Cardiac septum (tissue), 1 donor: ENCODE measurements around the gene MYO1E. TPM values are rescaled to one million over a fixed set of nuclear protein-coding genes. Genes with fewer than 3 reads are reported as not detected.
"Not testable (repeated sequence)": the region's sequence is repeated elsewhere in the genome, so short reads cannot be mapped to it uniquely, and the experiment has no call there.

Experiments used
- DNase-seq: peaks from one replicate; pipeline ENCODE4 v3.0.0-alpha.2; 2020; ENCODE audit warnings: low spot score
- intact Hi-C: fragments of 100-400 bp; cut with DNase I; formaldehyde crosslinking; loops from one replicate; pipeline ENCODE4 v1.14.0; 2022
- total RNA-seq: library from RNA; stranded (reverse); fragmentation: NEBNext Ultra II Directional; extraction: Animal tissue kit (Norgen Biotek cat#: 25700); gene quantifications from one replicate; pipeline ENCODE4 v1.2.1, GENCODE V29; 2021
- donor health status: DM: no; HTN: no; CAD: no.

MYO1E gene
- total RNA-seq, 1 donor from 2014 or later = 41.0 TPM

DNA sequence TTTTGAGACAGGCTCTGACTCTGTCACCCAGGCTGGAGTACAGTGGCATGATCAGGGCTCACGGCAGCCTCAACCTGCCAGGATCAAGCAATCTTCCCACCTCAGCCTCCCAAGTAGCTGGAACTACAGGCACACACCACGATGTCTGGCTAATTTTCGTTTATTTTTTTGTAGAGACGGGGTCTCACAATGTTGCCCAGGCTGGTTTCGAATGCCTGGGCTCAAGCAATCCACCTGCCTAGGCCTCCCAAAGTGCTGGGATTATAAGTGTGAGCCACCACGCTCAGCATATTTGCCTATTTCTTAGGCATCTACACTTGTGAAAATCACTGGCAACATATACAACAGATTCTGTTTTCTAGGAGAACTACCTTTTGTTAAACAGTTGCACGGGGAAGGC is 16.9 kb downstream of the MYO1E start:
- DNase-seq = no peak
- intact Hi-C loops = no loop called here

GRCh38 chr15:59354417-59355031 is 18.1 kb downstream of the MYO1E start:
- intact Hi-C loops = loop anchor here (5.0 kb wide), 1 partner anchor 62 kb away; no protein-coding TSS in a partner anchor
- DNase-seq = no peak

DNA sequence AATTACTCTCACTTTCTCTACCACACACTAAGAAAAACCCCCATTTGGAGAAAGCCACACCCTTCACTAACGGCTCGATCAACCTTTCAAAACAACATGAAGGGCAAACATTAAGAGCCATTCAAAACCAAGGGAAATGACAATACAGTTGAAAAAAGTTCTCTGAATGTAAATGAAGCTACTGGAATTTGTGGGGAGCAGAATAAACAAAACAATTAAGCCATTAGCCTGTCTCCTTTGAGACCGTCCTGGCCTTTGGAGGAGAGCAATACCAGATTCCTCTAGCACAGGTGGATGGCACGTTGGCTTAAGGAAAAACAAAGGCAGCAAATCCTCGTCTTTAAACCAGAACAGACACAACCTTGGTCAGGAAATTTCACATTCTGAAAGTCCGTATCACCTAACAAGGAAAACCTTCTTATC is 18.7 kb downstream of the MYO1E start:
- no peak for DNase-seq
- intact Hi-C loops = loop anchor here (5.0 kb wide), 1 partner anchor 62 kb away; no protein-coding TSS in a partner anchor

DNA sequence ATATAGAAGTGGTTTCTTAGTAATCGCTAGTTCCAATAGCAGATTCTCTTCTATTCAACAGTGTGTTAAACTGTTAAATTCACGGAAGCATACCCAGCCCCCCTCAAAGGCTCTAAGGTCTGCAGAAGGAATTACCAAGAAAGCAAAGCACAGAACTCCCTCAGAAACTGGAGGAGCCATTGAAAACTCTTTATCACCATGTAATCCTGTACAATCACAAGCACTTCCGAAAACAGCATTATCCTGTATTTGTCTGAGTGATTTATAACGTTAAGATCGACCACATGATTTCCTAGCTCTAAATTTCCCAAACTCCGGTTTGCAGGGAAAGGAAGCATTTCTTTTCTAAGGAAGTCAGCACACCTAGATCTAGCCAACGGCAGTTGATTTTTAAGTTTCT is 20.0 kb downstream of the MYO1E start:
- intact Hi-C loops = loop anchor here (5.0 kb wide), 1 partner anchor 60 kb away; no protein-coding TSS in a partner anchor
- DNase-seq = no peak

DNA sequence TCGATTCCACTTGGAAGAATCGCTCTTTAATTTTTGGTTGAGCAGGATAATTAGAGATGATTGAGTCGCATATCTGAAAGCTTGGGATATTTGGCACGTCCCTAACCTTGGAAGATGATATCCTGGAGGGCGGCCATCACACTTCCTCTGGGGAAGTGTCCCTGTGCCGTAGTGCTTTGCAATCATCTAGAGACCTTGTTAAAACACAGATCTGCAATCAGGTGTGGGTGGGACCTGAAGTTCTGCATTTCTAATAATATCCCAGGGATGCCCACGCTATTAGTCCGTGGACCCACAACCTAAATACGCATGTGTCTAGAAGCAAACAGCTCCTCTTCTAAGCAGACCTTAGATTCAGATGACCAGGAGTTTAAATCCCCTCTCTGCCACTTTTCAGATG is 20.5 kb downstream of the MYO1E start:
- no peak for DNase-seq
- intact Hi-C loops = loop anchor here (5.0 kb wide), 1 partner anchor 60 kb away; no protein-coding TSS in a partner anchor

DNA sequence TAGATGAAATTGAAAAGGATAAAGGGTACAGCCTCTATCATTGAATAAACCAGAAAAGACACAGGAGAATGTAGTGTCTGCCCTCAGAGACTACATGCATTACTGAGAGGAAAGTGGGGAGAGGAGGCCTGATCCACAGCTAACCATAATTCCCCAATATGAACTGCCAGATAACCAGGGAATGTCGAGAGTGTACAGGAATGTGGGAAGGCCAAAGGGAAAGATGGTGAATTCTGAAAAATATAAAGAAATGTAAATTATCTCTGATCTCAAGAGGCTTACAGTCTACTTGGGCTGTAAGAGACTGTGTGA is 22.3 kb downstream of the MYO1E start:
- DNase-seq = no peak
- intact Hi-C loops = loop anchor here (5.0 kb wide), 1 partner anchor 58 kb away; no protein-coding TSS in a partner anchor

- DNase-seq = peak; percentile 78
- intact Hi-C loops = loop anchor here (5.0 kb wide), 1 partner anchor 58 kb away; no protein-coding TSS in a partner anchor
Observed at GRCh38 chr15:59349680-59350420, 22.8 kb downstream of the MYO1E start.

- no peak for DNase-seq
- intact Hi-C loops = no loop called here
Observed at GRCh38 chr15:59347915-59348314, 24.8 kb downstream of the MYO1E start.

DNA sequence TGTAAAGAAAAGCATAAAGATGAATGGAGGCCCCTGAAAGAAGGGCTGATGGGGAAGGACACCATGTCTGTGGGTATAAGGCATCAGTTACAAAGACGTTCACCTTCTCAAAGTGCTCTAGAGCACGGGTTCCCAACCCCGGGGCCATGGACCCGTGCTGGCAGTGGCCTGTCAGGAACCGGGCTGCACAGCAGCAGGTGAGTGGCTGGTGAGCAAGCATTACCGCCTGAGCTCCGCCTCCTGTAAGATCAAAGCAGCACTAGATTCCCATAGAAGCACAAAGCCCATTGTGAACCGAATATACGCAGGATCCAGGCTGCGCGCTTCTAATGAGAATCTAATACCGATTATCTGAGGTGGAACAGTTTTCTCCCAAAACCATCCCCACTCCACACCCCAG is 25.7 kb downstream of the MYO1E start:
- no peak for DNase-seq
- intact Hi-C loops = no loop called here

DNA sequence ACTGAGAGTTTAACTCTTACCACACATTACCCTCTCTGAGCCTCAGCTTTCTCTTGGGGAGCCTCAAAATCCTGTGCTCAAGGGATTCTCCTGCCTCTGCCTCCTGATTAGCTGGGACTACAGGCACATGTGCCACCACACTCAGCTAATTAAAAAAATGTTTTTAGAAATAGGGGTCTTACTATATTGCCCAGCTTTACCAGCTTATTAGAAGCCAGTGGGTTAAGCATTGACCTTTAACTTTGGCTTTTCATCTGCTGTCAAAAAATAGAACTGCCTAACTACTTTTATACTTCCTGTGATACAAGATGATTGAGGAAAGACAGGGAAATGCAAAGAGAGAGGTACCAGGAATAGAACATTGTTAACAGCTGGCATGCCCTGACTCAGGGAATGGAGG is 27.3 kb downstream of the MYO1E start:
- no peak for DNase-seq
- intact Hi-C loops = no loop called here

GRCh38 chr15:59344311-59344710 is 28.4 kb downstream of the MYO1E start:
- intact Hi-C loops = no loop called here
- DNase-seq = no peak

GRCh38 chr15:59340325-59340724 is 32.3 kb downstream of the MYO1E start:
- DNase-seq = no peak
- intact Hi-C loops = no loop called here

DNA sequence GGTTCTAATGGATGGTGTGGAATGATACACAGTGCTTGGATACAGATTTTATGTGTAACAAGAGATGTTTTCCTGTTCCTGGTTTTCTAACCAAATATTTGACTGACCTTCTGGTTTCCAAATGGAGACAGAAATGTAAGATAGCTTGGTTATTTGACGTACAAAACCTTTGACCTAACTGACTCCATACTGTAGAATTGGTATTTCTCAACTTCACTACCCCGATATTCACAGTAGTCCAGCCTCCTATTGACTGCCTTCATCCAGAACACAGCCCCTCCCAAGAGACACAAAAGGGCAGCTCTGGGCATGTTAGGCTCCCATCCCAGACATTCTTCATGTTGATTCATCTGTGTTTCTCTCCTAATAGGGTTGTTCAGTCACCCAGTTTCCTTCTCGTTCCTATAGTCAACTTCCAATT is 33.4 kb downstream of the MYO1E start:
- intact Hi-C loops = no loop called here
- DNase-seq = no peak

DNA sequence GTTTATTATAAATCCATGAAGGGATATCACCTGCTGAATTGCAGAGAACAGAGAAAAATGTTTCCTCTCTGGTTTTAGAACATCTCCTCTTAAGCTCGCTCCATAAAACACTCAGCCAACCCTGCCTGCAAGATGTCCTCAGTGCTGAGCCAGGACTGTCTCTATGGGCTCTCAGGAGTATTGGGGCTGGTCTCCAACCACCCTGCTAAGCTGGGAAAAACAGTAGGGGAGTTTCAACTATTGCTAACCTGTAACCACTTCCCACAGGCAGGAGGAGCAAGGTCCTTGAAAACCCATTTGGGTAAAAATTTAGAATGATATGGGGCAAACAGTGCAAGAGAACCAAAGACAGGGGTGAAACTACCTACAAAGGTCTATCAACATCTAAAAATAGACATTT is 34.3 kb downstream of the MYO1E start:
- DNase-seq = no peak
- intact Hi-C loops = no loop called here

- intact Hi-C loops, DNase-seq: not testable (repeated sequence)
Observed at GRCh38 chr15:59336725-59337124, 35.9 kb downstream of the MYO1E start.

DNA sequence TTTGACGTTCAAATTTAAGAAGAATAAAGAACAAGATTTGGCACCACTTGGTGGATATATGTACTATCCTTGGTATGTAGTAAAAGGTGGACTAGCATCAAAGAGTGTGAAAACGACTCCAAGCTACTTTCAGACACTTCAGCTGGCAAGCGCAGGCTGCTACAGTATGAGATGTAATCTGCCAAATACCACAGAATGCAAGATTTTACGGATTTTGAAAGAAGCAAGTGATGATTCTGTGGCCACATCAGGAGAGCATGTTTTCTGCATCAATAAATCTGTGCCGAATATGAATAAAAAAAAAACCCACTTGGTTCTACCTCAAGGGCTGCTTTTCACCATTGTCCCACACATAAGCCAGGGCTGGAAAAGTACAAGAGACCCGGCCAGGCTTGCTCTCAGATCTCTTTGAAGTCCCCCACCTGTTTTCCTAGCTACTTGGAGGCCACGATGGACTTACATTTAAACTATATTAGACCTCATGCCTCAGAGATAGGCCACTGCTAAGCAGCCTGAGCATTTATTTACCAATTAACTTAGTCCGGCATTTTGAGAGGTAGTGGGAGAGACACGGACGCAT is 37.4 kb downstream of the MYO1E start:
- DNase-seq = no peak
- intact Hi-C loops = no loop called here

DNA sequence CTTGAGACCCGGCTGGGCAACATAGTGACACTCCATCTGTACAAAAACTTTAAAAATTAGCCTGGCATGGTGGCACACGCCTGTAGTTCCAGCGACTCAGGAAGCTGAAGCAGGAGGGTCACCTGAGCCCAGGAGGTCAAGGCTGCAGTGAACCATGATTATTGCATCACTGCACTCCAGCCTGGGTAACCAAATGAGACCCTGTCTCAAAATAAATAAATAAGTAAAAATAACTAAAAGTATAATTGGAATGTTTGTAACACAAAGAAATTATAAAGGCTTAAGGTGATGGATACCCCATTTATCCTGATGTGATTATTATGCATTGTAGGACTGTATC is 38.6 kb downstream of the MYO1E start:
- intact Hi-C loops = no loop called here
- no peak for DNase-seq

DNA sequence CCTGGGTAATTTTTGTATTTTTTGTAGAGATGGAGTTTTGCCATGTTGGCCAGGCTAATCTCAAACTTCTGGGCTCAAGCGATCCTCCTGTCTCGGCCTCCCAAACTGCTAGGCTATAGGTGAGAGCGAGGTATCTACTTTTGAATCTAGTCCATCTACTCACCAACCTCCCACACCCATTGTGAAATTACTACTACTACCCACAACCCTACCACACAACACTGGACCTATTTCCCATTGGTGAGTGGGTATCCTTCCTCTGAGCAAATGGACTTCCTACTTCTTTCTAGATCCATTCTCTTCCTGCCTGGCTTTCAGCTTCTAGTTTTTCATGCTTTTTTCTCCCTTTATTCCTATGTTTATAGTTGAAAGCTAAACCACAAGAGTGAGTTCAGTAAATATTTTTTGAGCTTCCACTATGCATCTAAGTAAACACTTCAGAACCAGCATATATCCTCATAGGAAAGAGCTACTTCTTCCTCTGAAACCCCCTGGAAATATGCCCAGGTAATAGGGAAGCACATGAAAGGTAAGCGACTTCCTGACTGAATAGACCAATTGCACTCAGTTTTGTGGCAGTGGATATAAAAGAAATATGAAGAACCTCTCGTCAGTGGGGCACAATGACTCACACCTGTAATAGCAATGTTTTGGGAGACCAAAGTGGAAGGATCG is 39.1 kb downstream of the MYO1E start:
- intact Hi-C loops = no loop called here
- no peak for DNase-seq

DNA sequence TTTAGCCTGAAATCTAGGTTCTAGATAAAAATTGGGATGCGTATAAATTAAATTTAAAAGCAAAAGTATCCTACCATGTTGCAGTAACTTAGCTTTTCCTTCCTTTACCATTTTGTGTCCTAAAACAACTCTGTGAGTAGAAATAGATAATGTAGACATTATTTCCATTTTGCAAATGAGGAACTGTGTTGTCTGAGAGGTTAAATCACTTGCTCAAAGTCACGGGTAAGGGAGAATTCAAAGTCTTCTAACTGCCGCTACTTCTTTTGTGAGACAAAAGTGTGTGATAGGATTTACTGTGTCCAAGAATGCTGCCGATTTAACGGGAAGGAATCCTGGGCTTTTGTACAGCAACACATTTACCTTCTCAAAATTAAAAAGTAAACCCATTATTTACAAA is 40.7 kb downstream of the MYO1E start:
- intact Hi-C loops = no loop called here
- DNase-seq = no peak

DNA sequence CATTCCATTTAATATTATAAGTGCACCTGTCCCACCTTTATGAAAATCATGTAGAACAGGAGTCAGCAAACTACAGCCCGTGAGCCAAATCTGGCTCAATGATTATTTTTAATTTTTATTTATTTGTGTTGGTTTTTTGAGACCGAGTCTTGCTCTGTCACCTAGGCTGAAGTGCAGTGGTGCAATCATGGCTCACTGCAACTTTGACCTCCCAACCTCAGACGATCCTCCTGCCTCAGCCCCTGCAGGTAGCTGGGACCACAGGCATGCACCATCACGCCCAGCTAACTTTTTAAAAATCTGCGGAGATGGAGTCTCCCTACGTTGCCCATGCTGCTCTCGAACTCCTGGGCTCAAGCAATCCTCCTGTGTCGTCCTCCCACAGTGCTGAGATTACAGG is 42.0 kb downstream of the MYO1E start:
- no peak for DNase-seq
- intact Hi-C loops = no loop called here
